ENCODE measurements around the gene DCAF12L1. TPM values are rescaled to one million over a fixed set of nuclear protein-coding genes. Genes with fewer than 3 reads are reported as not detected.

DCAF12L1 gene
- not detected in 2 replicates for total RNA-seq

GRCh38 chrX:126552313-126553022 is at the start of gene DCAF12L1:
TSS of gene DCAF12L1 (minus strand) at chrX:126552814. CDS start at chrX:126552608, 206 bp downstream.

All from cardiac atrium fibroblast (primary cell).